Measurements from ENCODE around the gene SORBS1.

DNA sequence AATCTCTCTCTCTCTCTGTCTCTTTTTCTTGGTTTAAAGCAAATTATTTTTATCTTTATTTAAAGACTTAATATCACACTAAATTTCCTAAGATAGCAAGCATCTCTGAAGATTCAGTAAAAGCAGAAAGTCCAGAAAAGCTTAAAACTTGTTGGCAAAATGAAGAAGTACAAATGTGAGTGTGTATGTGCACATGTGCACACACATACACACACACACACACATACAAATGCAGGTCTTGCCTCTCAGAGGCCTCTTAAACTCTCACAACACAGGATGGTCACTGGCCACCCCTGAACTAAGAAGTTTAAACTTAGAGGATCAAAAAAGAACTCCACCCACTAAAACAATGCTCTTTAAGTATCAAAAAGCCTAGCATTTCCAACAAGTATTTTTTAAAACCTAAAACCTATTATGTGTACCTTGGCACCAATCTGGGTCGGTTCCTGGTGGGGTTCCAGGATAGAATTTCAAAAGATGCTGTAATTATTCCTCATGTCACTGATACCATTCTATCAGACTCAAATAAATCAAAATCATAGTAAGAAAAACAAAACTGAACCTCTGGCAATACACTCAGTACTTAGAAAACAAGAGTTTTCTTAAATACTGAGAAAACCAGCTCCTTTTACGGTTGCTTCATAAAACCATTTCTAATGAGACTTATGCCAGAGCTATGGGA lies 55.0 kb downstream of the SORBS1 start:
- TF ChIP-seq CTCF (IDR thresholded peaks at IDR 0.05; ENCODE audit: insufficient read depth, low read length) (no peak), POLR2AphosphoS5 (IDR thresholded peaks at IDR 0.05; ENCODE audit: low read depth) (no peak)
